ENCODE data around the gene KCNH5.

The KCNH5 gene

DNA sequence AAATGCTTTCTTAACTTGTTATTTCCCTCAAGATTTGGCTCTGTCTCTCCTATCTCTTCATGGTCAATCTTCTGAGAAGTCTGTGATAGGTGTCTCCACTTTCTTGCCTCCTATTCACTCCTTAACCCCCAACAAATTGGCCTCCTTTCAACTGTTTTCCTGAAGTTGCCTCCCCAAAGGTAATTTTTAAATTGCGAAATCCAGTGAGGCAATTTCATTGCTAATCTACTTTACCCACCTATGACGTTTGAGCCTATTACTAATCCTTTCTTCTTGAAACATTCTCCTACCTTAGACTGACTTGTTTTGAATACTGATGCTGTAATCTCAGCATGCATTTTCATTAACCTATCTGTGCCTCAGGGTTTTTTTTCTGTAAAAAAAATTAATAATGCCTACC is 6.0 kb upstream of the KCNH5 start:
- TF ChIP-seq, protein P1, sequence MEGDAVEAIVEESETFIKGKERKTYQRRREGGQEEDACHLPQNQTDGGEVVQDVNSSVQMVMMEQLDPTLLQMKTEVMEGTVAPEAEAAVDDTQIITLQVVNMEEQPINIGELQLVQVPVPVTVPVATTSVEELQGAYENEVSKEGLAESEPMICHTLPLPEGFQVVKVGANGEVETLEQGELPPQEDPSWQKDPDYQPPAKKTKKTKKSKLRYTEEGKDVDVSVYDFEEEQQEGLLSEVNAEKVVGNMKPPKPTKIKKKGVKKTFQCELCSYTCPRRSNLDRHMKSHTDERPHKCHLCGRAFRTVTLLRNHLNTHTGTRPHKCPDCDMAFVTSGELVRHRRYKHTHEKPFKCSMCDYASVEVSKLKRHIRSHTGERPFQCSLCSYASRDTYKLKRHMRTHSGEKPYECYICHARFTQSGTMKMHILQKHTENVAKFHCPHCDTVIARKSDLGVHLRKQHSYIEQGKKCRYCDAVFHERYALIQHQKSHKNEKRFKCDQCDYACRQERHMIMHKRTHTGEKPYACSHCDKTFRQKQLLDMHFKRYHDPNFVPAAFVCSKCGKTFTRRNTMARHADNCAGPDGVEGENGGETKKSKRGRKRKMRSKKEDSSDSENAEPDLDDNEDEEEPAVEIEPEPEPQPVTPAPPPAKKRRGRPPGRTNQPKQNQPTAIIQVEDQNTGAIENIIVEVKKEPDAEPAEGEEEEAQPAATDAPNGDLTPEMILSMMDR (IDR thresholded peaks at IDR 0.05): no peak

DNA sequence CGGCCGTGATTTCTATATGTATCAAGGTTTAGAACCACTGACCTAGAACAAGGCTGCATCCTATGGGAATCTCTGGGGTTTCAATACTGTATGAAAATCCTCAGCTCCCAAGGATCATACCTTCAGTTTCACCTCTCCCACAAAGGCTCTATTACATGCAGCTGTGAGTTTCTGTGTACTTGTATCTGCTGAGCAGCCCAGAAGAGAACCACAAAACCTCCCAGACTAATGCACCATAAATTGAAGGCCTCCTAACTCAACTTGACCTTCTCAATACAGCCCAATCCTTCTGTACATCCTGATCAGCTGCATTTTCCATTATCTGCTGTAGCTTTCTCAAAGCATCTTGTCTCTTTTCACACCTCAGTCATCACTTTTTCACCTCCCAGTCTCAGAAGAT is 5.4 kb upstream of the KCNH5 start:
- TF ChIP-seq, protein P1 (IDR thresholded peaks at IDR 0.05): no peak

DNA sequence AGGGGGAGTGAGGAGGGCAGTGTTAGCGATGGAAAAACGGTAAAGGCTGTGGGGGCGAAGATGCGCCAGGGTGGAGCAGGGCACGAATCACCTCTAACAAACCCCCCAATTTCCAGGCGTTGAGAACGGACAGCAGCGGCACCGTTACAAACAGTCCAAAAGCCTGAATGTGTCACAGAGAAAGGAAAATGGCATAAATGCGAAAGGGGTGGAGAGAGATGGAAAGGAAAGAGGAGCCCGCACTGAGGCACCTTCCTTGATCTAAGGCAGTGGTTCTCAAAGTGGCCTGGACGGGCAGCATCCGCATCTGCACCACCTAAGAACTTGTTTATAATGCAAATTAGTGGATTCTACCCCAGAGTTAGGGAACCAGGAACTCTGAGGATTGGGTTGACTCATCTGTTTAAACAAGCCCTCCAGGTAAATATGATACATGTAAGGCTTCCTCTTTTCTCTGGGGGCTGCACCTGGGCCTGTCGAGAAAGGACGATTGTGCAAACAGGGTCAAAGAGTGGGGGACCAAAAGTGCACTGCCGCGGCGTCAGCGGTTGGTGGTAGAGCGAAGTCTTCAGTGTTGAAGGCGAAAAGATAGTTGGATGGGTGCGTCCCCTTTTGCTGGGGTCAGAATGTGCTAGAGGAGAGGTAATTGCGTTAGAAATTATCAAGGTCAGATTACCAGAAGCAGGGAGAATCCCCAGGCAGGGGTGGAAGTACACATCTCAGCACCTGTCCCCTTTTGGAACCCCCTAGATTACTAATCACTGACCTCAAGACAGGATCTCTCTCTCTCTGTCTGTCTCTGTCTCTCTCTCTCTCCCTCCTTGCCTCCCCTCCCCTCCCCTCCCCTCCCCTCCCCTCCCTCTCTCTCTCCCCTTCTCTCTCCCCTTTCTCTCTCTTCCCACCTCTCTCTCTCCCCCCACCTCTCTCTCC is 1.3 kb upstream of the KCNH5 start:
- TF ChIP-seq, protein P1 (IDR thresholded peaks at IDR 0.05): no peak

DNA sequence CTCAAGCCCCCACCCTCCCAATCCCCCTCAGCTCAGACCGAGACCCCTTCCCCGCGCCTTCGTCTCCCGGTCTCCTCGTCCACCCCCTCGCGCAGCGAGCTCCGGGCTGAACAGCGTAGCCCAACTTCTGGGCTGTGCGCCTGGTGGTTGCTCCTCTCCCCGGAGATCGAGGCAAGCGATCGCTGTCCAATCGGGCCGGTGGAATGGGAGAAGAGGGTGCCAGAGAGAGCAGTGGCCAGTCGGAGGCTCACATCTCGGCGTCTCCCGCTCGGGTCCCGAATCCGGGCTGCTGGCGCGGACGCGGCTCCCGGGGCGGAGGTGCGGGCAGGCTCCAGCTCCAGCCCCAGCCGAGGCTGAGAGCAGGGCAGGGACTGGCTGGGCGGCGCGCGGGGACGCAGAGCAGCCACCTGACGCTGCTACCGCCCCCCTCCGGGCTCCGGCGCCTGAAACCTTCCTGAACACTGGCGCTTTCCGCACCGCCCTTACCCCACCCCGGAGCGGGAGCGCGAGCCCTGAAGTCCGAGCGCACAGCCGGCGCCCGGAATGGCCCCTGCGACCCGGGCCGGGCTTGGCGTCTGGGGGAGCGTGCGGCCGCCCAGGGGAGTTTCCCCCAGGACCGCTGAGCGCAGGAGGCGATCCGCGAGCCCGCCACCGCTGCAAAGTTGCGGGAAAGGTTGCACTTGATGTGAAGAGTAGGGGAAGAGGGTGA is 508 bp upstream of the KCNH5 start:
- TF ChIP-seq, protein P1 (IDR thresholded peaks at IDR 0.05): no peak

DNA sequence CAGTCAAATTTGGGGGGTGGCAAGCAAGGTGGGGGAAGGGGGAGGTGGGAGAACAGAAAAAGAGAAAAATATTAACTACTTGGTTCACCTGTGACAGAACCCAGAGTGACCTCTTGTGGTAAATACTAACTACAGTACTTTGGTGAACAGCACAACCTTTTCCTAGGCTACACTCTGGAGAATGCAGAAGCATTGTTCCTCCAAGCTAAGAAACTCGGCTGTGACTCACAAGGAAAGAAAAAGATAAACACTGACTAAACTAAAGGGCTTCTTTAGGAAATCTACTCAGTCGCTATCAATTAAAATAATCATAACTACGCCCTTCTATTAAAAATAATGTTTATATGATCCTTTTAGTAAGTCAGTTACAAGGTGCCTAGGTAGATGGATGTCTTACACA is 5.4 kb downstream of the KCNH5 start:
- TF ChIP-seq, protein P1 (IDR thresholded peaks at IDR 0.05): peak; percentile 61

DNA sequence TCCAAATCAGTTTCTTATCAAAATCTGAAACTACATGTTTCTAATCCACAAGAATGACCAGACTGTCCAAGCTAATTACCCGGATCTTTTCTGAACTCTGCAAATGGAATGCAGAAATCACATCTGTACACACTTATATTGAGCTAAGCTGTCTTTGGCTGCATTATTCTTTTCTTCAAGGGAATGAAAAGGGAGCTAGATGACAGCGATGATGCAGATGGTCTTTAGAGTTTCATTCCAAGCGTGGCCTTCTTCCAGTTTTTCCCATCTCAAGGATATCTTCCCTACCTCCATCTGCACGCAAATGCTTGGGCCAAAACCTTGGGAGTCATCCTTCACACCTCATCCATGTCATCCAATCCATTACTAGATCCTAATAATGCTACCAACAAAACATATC is 12.6 kb downstream of the KCNH5 start:
- TF ChIP-seq, protein P1 (IDR thresholded peaks at IDR 0.05): no peak

DNA sequence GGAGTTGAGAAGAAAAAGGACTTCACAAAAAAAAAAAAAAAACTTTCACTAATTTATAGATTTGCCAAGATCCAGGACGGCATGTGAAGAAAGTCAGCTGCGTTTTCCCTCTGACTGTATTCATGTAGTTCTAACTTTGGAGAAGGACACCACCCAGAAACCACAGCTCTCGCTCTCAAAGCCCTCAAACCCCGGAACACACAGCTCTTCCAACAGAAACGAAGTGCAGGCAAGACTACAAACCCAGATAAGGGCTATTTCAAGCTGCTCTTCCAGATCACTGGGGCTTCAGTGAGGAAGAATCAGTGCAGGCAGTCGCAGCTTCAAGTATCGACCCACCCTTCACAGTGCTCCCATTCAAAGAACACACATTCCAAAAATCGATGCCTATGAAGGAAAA is 13.2 kb downstream of the KCNH5 start:
- TF ChIP-seq, protein P1 (IDR thresholded peaks at IDR 0.05): no peak
